D341Med (cell line): ENCODE results near the gene POU2F1.

Experiments used
- DNase-seq: peaks from one replicate; pipeline ENCODE4 v3.0.0; 2012; ENCODE audit warnings: low spot score

The POU2F1 gene

DNA sequence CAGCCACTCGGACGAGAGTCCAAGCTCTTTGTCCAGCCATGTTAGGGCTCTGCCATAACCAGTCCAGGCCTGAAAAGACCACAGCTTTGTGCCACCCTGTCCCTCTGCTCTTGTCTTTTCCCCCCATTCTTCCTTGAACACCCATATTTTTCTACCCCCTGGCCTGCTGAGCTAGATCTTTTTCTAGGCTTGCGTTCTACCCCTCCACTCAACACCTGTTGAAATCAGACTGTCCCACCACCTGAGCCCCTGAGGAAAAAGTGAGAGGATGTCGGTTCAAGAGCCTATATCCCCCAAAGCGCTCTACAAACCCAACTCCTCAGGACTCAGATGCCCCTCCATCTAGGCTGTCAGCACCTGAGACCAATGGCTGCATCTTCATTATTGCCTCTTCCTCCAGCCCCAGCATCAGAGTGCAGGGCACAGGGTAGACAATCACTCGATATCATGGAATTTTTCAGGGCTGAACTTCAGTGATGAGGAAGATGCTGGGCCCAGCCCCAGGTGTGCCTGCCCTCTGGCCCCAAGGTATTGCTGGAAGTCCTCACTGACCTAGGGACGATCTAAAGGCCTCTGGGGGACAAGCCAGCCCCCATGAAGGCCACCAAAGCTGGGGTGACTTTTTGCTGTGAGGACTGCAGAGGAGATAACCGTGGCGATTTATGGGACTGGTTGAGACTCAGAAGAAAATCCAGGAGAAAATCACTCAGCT, 222.3 kb downstream of the POU2F1 start:
- peak; percentile 20 for DNase-seq

DNA sequence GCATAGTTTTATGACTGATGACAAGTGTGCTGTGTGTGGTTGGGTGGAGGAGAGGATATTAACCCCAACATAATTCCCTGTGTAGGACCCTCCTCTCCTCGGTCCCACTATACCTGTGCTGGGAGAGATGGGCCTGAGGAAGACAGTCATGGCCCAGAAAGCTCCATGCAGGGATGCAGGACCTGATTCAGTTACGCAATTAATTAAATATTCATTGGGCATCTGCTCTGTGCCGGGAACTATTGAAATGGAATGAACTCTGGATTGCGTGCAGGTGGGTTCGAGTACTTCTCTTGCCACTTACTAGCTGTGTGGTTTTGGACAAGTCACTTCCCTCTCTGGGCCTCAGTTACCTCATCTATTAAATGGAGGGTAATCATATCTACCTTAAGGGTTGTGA, 223.1 kb downstream of the POU2F1 start:
- DNase-seq = no peak

DNA sequence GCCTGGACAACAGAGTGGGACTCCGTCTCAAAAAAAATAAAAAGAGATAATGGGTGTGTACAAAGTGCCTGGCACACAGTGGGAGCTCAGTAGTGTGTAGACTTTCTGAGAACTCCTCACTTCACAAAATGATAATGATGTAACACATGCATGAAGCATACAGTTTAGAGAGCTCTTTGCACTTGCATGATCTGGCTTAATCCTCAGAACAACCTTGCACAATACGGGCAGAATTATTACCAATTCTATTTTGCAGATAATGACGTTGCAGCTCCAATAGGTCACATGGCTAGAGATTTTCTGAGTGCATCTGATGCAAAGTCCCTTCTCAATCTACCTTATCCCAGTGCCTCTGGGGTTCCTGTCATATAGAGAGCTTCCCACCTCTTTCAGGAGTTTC, 226.3 kb downstream of the POU2F1 start:
- no peak for DNase-seq

- no peak for DNase-seq
Measured at GRCh38 chr1:167447521-167448136, 226.9 kb downstream of the POU2F1 start.

DNA sequence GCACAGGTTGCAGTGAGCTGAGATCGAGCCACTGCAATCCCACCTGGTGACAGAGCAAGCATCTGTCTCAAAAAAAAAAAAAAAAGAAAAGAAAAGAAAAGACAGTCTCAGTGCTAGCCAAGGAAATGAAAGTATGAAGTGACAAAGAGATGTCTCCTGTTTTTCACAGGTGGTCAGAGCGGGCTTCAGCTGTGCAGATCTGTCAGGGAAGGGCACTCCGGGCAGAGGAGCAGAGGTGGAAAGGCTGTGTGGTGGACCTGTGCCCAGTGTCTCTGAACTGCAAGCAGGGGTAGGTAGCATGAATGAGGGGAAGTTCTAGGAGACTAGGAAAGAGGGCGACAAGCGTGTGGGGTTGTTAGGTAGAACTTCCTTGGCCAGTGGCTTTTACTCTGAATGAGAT, 230.2 kb downstream of the POU2F1 start:
- no peak for DNase-seq

- DNase-seq = no peak
Measured at GRCh38 chr1:167452483-167452882, 231.8 kb downstream of the POU2F1 start.

DNA sequence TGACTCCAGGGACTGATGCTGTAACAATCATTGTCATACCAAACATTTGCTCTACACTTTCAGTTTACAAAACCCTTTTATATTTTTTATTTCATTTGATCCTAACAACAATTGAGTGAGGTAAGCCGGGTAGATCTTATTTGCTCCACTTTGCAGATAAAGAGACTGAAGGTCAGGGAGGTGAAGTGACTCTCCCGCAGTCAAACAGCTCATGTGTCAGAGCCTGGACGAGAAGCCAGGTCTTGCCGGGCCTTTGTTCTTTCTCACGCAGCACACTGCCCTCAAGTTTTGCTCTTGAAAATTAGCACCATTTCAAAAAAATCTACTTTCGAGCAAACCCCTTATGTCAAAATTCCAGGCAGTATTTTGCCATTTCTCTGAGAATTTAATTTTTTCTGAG, 232.4 kb downstream of the POU2F1 start:
- no peak for DNase-seq

- DNase-seq = no peak
Measured at GRCh38 chr1:167454304-167454893, 233.7 kb downstream of the POU2F1 start.

GRCh38 chr1:167454894-167455785, 234.5 kb downstream of the POU2F1 start:
- peak; percentile 82 for DNase-seq

DNA sequence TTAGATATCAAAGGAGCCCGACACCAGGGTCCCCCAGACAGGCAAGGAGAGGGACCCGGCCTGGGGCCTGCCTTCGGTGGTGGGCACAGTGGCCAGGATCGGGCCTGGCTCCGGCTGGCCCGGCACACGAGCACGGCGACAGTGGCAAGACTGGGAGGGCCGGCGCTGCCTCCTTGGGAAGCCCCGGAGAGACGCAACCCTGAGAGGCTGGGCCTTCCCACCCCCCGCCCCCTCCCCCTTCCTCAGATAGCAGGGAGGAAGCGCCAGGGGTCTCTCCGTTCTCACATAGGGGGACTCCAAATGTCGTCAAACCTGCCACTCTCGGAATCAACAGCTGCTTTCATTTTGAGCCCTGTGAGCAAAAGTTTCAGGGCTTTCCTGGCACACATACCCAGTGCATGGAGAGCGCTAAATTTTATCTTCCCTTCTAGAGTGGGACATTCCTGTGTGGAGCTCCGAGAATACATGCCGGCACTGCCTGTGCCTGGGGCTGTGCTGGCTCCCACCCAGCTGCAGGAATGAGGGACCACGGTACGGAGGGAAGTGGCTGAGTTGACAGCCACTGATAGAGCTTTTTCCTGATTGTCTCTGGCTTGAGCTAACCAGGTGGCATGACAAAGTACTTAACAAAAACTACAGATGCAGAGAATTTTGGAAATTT, 235.2 kb downstream of the POU2F1 start:
- DNase-seq = no peak

DNA sequence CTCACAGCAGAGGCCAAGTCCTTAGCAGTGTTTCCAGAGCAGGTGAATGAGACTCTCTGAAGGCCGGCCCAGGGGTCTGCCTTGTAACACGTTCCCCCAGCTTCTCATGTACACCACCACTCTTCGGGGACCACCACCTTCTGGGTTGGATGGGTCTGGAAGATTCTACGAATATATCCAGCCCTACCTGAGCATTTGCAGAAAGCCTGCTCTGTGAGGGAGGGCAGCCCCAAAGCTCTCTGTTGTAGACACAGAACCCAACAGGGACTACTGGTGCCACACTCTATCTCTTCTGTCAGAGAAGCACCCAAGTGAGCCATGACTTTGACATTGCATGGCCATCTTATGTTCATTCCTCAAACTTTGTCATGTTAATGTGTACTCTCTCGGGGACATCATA, 235.8 kb downstream of the POU2F1 start:
- no peak for DNase-seq

GRCh38 chr1:167456926-167457325, 236.2 kb downstream of the POU2F1 start:
- DNase-seq = no peak

GRCh38 chr1:167457936-167458584, 237.4 kb downstream of the POU2F1 start:
- no peak for DNase-seq

- peak; percentile 25 for DNase-seq
Measured at GRCh38 chr1:167460836-167461235, 240.2 kb downstream of the POU2F1 start.

DNA sequence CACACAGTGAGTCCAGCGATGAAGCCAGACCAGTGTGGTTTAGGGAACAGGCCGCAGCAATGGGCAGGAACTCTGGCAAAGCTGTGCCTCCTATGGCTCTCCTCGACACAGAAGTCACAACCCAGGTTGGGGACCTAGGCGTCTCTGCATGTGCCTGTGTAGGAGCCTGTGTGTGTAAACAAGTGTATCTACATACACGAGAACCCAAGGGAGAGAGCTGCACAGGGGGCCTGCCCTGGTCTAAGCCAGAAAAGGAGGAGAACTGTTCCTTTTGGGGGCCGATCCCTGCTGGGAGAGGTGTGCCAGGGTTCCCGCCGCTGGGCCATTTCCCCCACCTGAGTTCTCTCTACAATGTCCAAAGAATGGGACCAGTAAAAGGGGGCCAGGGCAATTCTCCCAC, 241.7 kb downstream of the POU2F1 start:
- no peak for DNase-seq

- no peak for DNase-seq
Measured at GRCh38 chr1:167463080-167463479, 242.4 kb downstream of the POU2F1 start.

GRCh38 chr1:167463875-167464575, 243.3 kb downstream of the POU2F1 start:
- DNase-seq = no peak

- DNase-seq = no peak
Measured at GRCh38 chr1:167465018-167465417, 244.3 kb downstream of the POU2F1 start.

GRCh38 chr1:167465743-167466142, 245.1 kb downstream of the POU2F1 start:
- no peak for DNase-seq

DNA sequence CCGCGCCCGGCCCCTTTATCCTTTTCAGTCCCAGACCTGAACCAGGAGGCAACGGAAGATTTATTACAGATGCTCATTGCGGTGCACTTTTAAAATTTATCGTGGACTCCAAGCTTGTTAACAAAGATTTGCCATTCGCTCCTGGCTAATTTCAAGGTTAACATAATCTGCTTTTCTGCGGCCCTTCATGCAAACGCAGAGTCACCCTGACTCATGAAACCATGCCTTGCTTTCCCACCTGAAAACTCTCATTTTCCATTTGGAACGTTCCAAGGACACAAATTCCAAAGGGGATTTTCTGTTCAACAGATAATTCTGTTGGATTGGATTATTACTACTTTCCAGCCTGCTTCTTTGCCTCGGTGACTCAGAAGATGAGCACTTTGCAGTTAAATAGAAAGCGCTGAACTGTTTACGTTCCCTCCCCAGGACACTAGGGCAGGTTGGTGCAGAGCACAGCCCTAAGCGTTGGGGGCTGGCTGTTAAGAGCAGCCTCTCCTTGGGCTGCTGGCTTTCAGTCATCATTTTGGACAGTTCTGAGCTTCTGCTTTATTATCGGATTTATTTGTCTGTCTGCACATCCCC, 246.5 kb downstream of the POU2F1 start:
- DNase-seq = peak; percentile 24
